Measurements from ENCODE around the gene GRIN2A.

Gene GRIN2A

DNA sequence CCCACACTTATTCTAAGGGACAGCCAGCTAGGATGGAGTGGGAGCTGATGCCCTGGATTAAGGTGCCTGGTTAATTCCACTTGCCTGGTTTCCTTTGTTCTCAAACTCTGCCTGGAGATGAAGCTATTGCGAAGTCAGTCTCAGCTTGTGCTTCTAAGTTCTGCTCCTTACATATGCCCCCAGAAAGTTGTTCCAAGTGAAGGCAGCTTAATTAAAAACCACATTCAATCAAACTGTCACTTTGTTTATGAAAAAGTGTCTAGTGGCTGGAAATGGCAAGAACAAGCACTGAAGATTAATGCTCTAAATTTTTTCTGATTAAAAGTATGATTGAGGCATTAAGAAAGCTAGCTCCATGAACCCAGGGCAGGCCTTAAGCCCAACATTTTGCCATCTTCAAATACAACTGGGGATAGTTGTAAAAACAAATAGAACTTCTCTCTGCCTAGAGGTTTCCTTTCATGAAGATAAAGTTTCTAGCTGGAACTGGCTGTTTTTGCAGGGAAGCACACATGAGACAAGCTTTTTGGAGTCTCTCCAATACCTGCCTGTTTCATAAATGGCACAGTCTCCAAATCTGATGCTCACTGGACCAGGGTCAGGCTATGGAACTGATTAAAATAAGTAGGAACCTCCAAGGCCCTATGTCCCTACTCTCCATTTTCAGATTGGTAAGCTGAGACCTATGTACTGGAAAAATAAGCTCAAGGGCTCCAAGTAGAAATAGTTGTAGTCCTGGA lies 100.9 kb downstream of the GRIN2A start:
- no peak for DNase-seq
- no peak overlapping the region for H3K4me3 ChIP-seq (ENCODE audit: control insufficient read depth in 1 of 7, extremely low read depth in 1 of 7, insufficient read depth in 4 of 7, low read depth in 2 of 7, low read length in 6 of 7)
- H3K27ac ChIP-seq (ENCODE audit: insufficient read depth in 1 of 2, low read depth in 1 of 2, low read length in 2 of 2, poor library complexity in 1 of 2, severe bottlenecking in 2 of 2) = no peak overlapping the region
- ChIA-PET CTCF (no interaction called here), POLR2A (interaction anchor here (0.6 kb wide), 1 partner anchor 9 kb away, joined by 3 read pairs; no protein-coding TSS in a partner anchor)
- peaks cover 0 to 14% (median 0%) of the 10 kb centered on the region in 4 experiments for H3K4me1 ChIP-seq (ENCODE audit: control extremely low read depth in 1 of 4, control insufficient read depth in 4 of 4, insufficient read depth in 4 of 4, low read length in 3 of 4)
- H3K9me3 ChIP-seq (ENCODE audit: control extremely low read depth in 1 of 5, control insufficient read depth in 4 of 5, insufficient read depth in 2 of 5, low read depth in 1 of 5, low read length in 4 of 5) = no peaks in the 10 kb centered on the region
- WGBS (ENCODE audit: insufficient coverage) = no CpG with 5 or more reads among the region's 1 CpG
- peaks cover 0 to 5% (median 0%) of the 10 kb centered on the region in 5 experiments for H3K27me3 ChIP-seq (replicated peaks in 2 of 5; ENCODE audit: control insufficient read depth in 4 of 5, insufficient read depth in 5 of 5, low read length in 4 of 5)
- no peaks in the 10 kb centered on the region for H3K36me3 ChIP-seq (ENCODE audit: control insufficient read depth in 4 of 4, insufficient read depth in 4 of 4, low read length in 3 of 4)

DNA sequence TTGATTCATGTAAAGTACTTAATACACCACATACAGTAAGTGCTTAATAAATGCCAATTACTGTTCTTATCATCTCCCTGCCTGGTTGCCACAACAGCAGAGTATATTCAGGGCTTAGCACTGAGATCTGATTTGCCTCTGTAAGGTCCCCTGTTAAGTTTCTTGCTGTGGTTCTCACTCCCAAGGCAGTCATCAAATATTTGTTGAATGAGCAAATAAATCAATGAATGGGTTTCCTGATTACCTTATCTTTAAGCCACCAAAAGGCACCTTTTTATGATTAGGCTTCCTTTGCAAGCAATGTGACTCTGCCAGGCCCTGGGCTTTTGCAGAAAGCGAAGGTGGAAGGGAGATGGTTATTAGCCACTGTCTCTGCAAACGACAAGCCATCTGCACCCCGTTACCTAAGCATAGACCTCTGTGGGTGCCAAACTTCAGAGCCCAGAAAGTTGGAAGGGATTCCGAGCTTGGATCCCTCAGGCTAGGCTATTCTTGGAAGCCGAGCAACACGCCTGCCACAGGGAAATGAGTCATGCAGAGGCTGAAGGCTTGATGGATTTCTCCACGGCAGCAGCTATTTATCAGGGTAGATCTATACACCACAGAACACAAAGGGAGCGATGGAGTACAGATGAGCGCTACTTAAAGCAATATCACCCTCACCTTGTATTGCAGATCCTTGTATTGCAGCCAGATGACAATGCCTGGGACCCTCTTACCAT lies 102.0 kb downstream of the GRIN2A start:
- Histone ChIP-seq H3K27ac (ENCODE audit: insufficient read depth in 1 of 2, low read depth in 1 of 2, low read length in 2 of 2, poor library complexity in 1 of 2, severe bottlenecking in 2 of 2) (no peak overlapping the region), H3K36me3 (ENCODE audit: control insufficient read depth in 4 of 4, insufficient read depth in 4 of 4, low read length in 3 of 4) (no peaks in the 10 kb centered on the region), H3K9me3 (ENCODE audit: control extremely low read depth in 1 of 5, control insufficient read depth in 4 of 5, insufficient read depth in 2 of 5, low read depth in 1 of 5, low read length in 4 of 5) (no peaks in the 10 kb centered on the region), H3K27me3 (replicated peaks in 2 of 5; ENCODE audit: control insufficient read depth in 4 of 5, insufficient read depth in 5 of 5, low read length in 4 of 5) (peaks cover 0 to 5% (median 0%) of the 10 kb centered on the region in 5 experiments), H3K4me1 (ENCODE audit: control extremely low read depth in 1 of 4, control insufficient read depth in 4 of 4, insufficient read depth in 4 of 4, low read length in 3 of 4) (peaks cover 0 to 14% (median 0%) of the 10 kb centered on the region in 4 experiments), H3K4me3 (ENCODE audit: control insufficient read depth in 1 of 7, extremely low read depth in 1 of 7, insufficient read depth in 4 of 7, low read depth in 2 of 7, low read length in 6 of 7) (no peak overlapping the region)
- WGBS (ENCODE audit: insufficient coverage) = 3% methylated on average over 7 of the region's 9 CpGs
- CTCF ChIA-PET = no interaction called here
- POLR2A ChIA-PET = no interaction called here
- DNase-seq = peak; percentile 1 to 43 (median 7)

DNA sequence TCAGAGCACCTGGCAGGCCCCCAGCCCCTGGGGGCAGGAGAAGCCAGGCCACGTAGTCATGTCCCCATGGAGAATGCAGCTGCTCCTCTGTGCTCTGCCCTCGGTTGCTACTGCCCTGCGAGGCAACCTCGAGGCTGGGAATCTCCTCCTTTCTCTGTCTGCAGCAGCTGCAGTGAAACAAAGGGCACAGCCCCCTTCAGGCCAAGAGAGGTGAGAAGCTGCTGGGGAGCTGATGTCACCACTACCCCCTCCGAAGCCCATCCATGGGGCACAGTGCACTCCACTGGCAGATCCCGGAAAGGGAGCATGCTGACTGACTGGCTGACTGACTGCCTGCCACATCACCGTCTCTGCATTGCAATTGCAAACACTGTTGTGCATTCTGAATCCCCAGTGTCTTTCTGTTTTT lies 103.7 kb downstream of the GRIN2A start:
- DNase-seq = no peak
- H3K27me3 ChIP-seq (replicated peaks in 2 of 5; ENCODE audit: control insufficient read depth in 4 of 5, insufficient read depth in 5 of 5, low read length in 4 of 5) = peaks cover 0 to 5% (median 0%) of the 10 kb centered on the region in 5 experiments
- WGBS (ENCODE audit: insufficient coverage) = 59% methylated on average over 4 of the region's 7 CpGs
- ChIA-PET POLR2A (no interaction called here), CTCF (no interaction called here)
- no peak overlapping the region for H3K4me3 ChIP-seq (ENCODE audit: control insufficient read depth in 1 of 7, extremely low read depth in 1 of 7, insufficient read depth in 4 of 7, low read depth in 2 of 7, low read length in 6 of 7)
- H3K27ac ChIP-seq (ENCODE audit: insufficient read depth in 1 of 2, low read depth in 1 of 2, low read length in 2 of 2, poor library complexity in 1 of 2, severe bottlenecking in 2 of 2) = no peak overlapping the region
- H3K4me1 ChIP-seq (ENCODE audit: control extremely low read depth in 1 of 4, control insufficient read depth in 4 of 4, insufficient read depth in 4 of 4, low read length in 3 of 4) = peaks cover 0 to 14% (median 0%) of the 10 kb centered on the region in 4 experiments
- no peaks in the 10 kb centered on the region for H3K9me3 ChIP-seq (ENCODE audit: control extremely low read depth in 1 of 5, control insufficient read depth in 4 of 5, insufficient read depth in 2 of 5, low read depth in 1 of 5, low read length in 4 of 5)
- H3K36me3 ChIP-seq (ENCODE audit: control insufficient read depth in 4 of 4, insufficient read depth in 4 of 4, low read length in 3 of 4) = no peaks in the 10 kb centered on the region

DNA sequence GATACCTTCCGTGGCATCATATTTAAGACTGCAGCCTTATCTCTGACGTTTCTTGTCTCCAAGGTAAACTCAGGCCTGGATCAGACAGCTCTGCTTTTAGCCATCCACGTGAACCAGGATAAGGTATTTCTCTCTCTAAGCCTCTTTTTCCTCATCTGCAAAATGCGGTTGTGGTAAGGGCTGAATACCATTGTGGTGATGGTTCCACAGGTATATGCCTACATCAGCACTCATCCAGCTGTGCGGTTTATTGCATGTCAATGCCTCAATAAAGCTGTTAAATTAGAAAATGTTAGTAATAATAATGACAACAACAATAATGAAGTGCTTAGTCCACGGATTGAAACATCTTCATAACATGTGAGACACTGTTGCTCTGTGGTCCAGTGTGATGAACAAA lies 104.4 kb downstream of the GRIN2A start:
- WGBS (ENCODE audit: insufficient coverage) = 90% methylated on average over 3 of the region's 6 CpGs
- Histone ChIP-seq H3K9me3 (ENCODE audit: control extremely low read depth in 1 of 5, control insufficient read depth in 4 of 5, insufficient read depth in 2 of 5, low read depth in 1 of 5, low read length in 4 of 5) (no peaks in the 10 kb centered on the region), H3K4me1 (ENCODE audit: control extremely low read depth in 1 of 4, control insufficient read depth in 4 of 4, insufficient read depth in 4 of 4, low read length in 3 of 4) (peaks cover 0 to 14% (median 0%) of the 10 kb centered on the region in 4 experiments), H3K27ac (ENCODE audit: insufficient read depth in 1 of 2, low read depth in 1 of 2, low read length in 2 of 2, poor library complexity in 1 of 2, severe bottlenecking in 2 of 2) (no peak overlapping the region), H3K4me3 (ENCODE audit: control insufficient read depth in 1 of 7, extremely low read depth in 1 of 7, insufficient read depth in 4 of 7, low read depth in 2 of 7, low read length in 6 of 7) (no peak overlapping the region), H3K36me3 (ENCODE audit: control insufficient read depth in 4 of 4, insufficient read depth in 4 of 4, low read length in 3 of 4) (no peaks in the 10 kb centered on the region), H3K27me3 (replicated peaks in 2 of 5; ENCODE audit: control insufficient read depth in 4 of 5, insufficient read depth in 5 of 5, low read length in 4 of 5) (peaks cover 0 to 5% (median 0%) of the 10 kb centered on the region in 5 experiments)
- DNase-seq = no peak
- ChIA-PET CTCF (no interaction called here), POLR2A (no interaction called here)

DNA sequence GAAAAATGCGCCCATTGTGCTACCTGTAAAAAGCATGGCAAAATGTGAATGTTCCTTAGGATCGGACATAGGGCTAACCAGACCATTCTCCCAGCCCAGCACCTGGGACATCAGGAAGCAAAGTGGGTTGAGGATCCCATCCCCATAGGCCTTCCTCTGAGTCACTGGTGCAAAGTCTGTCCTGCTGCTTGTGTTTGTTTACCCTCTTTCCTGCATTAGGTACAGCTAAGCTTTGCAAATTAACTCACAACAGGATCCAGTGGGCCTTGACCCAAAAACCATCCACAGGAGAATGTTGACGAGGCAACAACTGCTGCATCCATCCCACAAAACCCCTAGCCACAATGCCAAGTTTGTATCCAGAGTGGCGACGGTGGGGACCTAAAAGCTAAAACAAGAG lies 106.2 kb downstream of the GRIN2A start:
- H3K36me3 ChIP-seq (ENCODE audit: control insufficient read depth in 4 of 4, insufficient read depth in 4 of 4, low read length in 3 of 4) = no peaks in the 10 kb centered on the region
- DNase-seq = no peak
- H3K27me3 ChIP-seq (replicated peaks in 2 of 5; ENCODE audit: control insufficient read depth in 4 of 5, insufficient read depth in 5 of 5, low read length in 4 of 5) = peaks cover 0 to 6% (median 0%) of the 10 kb centered on the region in 5 experiments
- ChIA-PET POLR2A (no interaction called here), CTCF (no interaction called here)
- WGBS (ENCODE audit: insufficient coverage) = 91% methylated on average over 5 of the region's 5 CpGs
- H3K4me1 ChIP-seq (ENCODE audit: control extremely low read depth in 1 of 4, control insufficient read depth in 4 of 4, insufficient read depth in 4 of 4, low read length in 3 of 4) = peaks cover 0 to 14% (median 0%) of the 10 kb centered on the region in 4 experiments
- H3K27ac ChIP-seq (ENCODE audit: insufficient read depth in 1 of 2, low read depth in 1 of 2, low read length in 2 of 2, poor library complexity in 1 of 2, severe bottlenecking in 2 of 2) = no peak overlapping the region
- H3K9me3 ChIP-seq (ENCODE audit: control extremely low read depth in 1 of 5, control insufficient read depth in 4 of 5, insufficient read depth in 2 of 5, low read depth in 1 of 5, low read length in 4 of 5) = no peaks in the 10 kb centered on the region
- H3K4me3 ChIP-seq (ENCODE audit: control insufficient read depth in 1 of 7, extremely low read depth in 1 of 7, insufficient read depth in 4 of 7, low read depth in 2 of 7, low read length in 6 of 7) = no peak overlapping the region

DNA sequence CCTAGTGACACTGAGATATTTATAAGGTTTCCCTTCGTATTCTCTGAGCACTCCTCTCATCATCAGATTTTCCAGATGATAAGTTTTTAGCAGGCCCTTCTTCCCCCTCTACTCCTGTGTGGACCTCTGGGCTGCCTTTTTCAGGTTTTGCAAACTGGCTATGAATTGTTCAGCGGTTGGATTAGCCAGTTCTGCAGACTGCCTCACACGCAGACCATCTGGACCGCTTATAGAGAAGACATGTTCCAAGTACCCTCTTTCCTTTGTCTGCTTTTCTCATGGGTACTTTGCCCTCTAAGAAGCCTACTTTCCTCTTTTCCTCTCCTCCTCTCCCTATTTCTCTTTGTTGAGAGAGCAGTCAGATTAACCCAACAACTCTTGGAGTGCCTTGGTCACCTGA lies 111.6 kb downstream of the GRIN2A start:
- no peak for DNase-seq
- ChIA-PET CTCF (no interaction called here), POLR2A (no interaction called here)
- 96% methylated on average over 4 of the region's 4 CpGs for WGBS (ENCODE audit: insufficient coverage)
- Histone ChIP-seq H3K4me3 (ENCODE audit: control insufficient read depth in 1 of 7, extremely low read depth in 1 of 7, insufficient read depth in 4 of 7, low read depth in 2 of 7, low read length in 6 of 7) (no peak overlapping the region), H3K27me3 (replicated peaks in 2 of 5; ENCODE audit: control insufficient read depth in 4 of 5, insufficient read depth in 5 of 5, low read length in 4 of 5) (peaks cover 0 to 10% (median 0%) of the 10 kb centered on the region in 5 experiments), H3K36me3 (ENCODE audit: control insufficient read depth in 4 of 4, insufficient read depth in 4 of 4, low read length in 3 of 4) (no peaks in the 10 kb centered on the region), H3K9me3 (ENCODE audit: control extremely low read depth in 1 of 5, control insufficient read depth in 4 of 5, insufficient read depth in 2 of 5, low read depth in 1 of 5, low read length in 4 of 5) (peaks cover 0 to 1% (median 0%) of the 10 kb centered on the region in 5 experiments), H3K27ac (ENCODE audit: insufficient read depth in 1 of 2, low read depth in 1 of 2, low read length in 2 of 2, poor library complexity in 1 of 2, severe bottlenecking in 2 of 2) (no peak overlapping the region), H3K4me1 (ENCODE audit: control extremely low read depth in 1 of 4, control insufficient read depth in 4 of 4, insufficient read depth in 4 of 4, low read length in 3 of 4) (no peaks in the 10 kb centered on the region)

DNA sequence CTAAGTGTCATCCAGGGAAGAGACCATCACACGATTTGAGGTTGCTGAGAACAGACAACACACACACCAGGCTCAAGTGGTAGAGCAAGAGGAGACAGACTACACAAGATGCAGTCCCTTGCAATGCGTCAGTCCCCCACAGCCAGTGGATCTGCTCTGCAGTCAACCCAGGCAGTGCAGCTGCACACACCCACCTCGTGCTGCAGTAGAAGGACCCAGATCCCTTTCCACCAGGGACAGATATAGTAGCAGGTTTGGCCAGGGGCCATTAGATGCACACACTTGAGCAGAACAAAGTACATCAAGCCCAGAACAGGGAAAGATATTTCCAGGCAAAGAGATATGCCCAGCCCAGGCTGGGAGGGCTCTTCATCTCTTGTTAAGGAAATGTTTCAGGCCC lies 112.9 kb downstream of the GRIN2A start:
- CTCF ChIA-PET = no interaction called here
- Histone ChIP-seq H3K27ac (ENCODE audit: insufficient read depth in 1 of 2, low read depth in 1 of 2, low read length in 2 of 2, poor library complexity in 1 of 2, severe bottlenecking in 2 of 2) (no peak overlapping the region), H3K9me3 (ENCODE audit: control extremely low read depth in 1 of 5, control insufficient read depth in 4 of 5, insufficient read depth in 2 of 5, low read depth in 1 of 5, low read length in 4 of 5) (peaks cover 0 to 1% (median 0%) of the 10 kb centered on the region in 5 experiments), H3K36me3 (ENCODE audit: control insufficient read depth in 4 of 4, insufficient read depth in 4 of 4, low read length in 3 of 4) (no peaks in the 10 kb centered on the region), H3K27me3 (replicated peaks in 2 of 5; ENCODE audit: control insufficient read depth in 4 of 5, insufficient read depth in 5 of 5, low read length in 4 of 5) (peaks cover 0 to 10% (median 0%) of the 10 kb centered on the region in 5 experiments), H3K4me1 (ENCODE audit: control extremely low read depth in 1 of 4, control insufficient read depth in 4 of 4, insufficient read depth in 4 of 4, low read length in 3 of 4) (no peaks in the 10 kb centered on the region), H3K4me3 (ENCODE audit: control insufficient read depth in 1 of 7, extremely low read depth in 1 of 7, insufficient read depth in 4 of 7, low read depth in 2 of 7, low read length in 6 of 7) (no peak overlapping the region)
- DNase-seq = no peak
- WGBS (ENCODE audit: insufficient coverage) = 92% methylated on average over 3 of the region's 3 CpGs
- POLR2A ChIA-PET = no interaction called here

All from common myeloid progenitor, CD34-positive (primary cell).